DMS153 treated with DMSO at 0.1 percent for 48 hours (cell line): Measurements from ENCODE around the gene CHST12.
"Not testable (repeated sequence)": the region's sequence is repeated elsewhere in the genome, so short reads cannot be mapped to it uniquely, and the experiment has no call there.

Experiments
- DNase-seq: peaks from one replicate; lab custom pipeline; 2025; ENCODE audit not compliant: unreplicated experiment; lab: John Stamatoyannopoulos, UW

Gene CHST12

GRCh38 chr7:2377492-2377891 lies 25.9 kb upstream of the CHST12 start:
- DNase-seq = not testable (repeated sequence)

DNA sequence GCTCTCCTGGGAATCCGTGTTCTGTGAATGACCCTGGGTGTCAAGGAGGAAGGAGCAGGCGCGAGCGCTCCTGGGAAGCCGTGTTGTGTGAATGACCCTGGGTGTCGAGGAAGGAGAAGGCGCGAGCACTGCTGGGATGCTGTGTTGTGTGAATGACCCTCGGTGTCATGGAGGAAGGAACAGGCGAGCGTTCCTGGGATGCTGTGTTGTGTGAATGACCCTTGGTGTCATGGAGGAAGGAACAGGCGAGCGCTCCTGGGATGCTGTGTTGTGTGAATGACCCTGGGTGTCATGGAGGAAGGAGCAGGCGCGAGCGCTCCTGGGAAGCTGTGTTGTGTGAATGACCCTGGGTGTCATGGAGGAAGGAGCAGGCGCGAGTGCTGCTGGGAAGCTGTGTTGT lies 25.3 kb upstream of the CHST12 start:
- not testable (repeated sequence) for DNase-seq

- DNase-seq = no peak
Observed at GRCh38 chr7:2379161-2379560, 24.2 kb upstream of the CHST12 start.

DNA sequence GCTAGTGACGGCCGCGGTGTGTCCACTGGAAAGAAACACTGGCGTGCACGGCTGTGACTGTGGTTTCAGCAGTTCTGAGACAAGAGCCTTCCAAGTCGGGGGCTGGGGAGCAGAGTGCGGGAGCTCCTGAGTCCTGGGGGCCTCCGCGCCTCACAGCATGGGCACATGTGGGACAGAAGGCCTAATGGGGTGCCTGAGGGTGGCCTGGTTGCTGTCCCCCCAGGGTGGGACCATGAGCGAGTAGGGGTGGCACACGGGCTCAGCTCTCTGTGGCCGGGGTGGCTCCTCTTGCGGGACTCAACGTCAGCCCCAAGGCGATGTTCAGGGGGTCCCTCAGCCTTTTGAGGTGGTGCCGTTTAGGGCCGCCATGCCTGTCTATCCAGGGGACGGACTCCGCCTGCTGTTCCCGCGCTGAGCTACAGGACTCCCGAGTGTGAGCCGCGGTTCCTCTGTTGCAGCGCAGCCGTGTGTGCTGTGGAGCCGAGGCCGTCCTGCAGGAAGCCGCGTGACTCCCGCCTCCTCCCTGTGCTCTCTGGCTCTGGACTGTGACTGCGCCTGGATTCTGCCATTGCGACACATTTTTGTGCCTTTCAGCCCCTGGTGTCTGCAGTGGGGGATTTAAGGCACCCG lies 23.5 kb upstream of the CHST12 start:
- DNase-seq = no peak

DNA sequence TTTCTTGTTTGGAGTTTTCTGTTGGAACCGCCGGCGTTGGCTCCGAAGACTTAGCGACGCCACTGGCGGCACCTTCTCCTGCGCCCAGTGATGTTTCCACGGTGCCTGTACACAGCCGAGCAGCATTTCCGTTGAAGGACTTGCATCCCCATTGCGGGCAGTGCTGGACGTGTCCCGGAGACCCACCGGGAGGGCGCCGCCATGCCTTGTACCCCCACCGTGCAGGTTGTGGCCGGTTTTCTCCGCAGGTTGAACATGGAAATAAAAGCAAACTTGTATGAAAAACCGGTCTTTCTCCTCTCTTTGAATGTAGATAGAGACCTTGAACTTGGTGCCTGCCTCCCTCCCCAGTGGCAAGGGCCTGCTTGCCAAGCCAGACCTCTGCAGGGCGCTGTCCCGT lies 22.9 kb upstream of the CHST12 start:
- DNase-seq = no peak

DNA sequence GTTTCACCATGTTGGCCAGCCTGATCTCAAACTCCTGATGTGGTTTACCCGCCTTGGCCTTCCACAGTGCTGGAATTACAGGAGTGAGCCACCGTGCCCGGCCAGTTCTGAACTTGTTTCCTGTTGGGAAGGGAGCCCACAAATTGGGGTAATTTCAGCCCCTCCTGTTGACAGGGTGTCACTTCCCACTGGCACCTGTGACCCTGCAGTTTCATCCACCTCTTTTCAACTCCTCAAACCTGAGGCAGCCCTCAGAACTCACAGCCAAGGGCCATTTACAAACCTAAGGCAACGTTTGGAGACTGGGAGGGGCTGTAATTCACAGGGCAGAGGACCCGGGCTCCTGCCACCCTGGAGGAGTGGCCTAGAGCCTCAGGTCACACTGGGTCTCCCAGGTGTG lies 22.2 kb upstream of the CHST12 start:
- no peak for DNase-seq

GRCh38 chr7:2381881-2382509 lies 21.4 kb upstream of the CHST12 start:
- no peak for DNase-seq

- no peak for DNase-seq
Observed at GRCh38 chr7:2383543-2384274, 19.7 kb upstream of the CHST12 start.

DNA sequence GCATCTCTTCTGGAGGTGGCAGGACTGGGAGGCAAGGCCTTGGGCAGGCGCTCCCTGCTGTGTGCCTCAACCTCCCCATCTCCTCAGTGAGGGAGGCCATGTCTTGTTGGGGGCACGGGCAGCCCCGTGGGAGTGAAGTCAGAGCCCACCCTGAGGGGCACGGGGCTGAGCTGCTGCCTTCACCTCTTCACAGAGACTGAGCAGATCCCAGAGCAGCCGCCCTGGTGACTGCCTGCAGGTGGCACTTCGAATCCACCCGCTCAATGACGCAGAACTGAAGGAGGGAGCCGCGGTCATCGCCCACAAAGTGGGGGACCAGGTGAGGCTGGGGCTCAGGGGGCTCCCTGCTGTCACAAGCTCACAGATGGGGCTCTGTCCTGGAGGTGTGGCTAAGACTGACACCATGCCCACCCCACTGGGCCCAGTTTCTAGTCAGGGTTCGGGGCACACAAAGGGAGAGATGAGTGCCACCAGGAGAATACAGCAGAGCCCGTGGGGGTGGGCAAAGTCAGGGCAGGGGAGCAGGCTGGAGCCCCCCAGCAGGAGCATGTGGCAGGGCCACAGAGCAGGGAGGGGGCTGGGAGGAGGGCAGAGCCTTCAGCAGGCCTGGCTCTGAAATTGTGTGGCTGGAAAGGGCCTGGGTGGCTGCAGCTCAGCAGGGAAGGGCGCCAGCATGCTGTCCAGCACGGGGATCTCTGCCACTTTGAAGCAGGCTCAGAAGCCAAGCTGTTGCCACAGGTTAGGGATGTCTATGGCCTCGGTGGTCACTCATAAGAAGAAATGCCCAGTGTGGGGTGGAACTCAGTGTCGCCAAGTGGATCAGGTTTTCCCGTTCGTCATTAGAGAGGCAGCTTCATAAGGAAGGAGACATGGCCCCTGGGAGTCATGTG lies 18.8 kb upstream of the CHST12 start:
- DNase-seq = no peak

DNA sequence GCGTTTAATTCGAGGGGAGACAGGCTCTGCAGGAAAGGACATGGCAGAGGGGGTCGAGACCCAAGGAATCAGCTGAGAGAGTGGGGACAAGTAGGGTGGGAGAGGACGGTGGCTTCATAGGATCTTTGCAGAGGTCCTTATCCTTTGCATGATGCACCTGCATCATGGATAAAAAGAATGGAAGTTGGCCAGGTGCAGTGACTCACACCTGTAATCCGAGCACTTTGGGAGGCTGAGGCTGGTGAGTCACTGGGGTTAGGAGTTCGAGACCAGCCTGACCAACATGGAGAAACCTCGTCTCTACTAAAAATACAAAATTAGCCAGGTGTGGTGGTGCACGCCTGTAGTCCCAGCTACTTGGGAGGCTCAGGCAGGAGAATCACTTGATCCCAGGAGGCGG lies 17.3 kb upstream of the CHST12 start:
- DNase-seq = not testable (repeated sequence)

- no peak for DNase-seq
Observed at GRCh38 chr7:2386964-2387669, 16.3 kb upstream of the CHST12 start.

- peak; percentile 54 for DNase-seq
Observed at GRCh38 chr7:2387897-2388636, 15.3 kb upstream of the CHST12 start.

GRCh38 chr7:2388637-2388954 lies 14.8 kb upstream of the CHST12 start:
- DNase-seq = no peak

GRCh38 chr7:2390020-2390816 lies 13.2 kb upstream of the CHST12 start:
- DNase-seq = not testable (repeated sequence)

- no peak for DNase-seq
Observed at GRCh38 chr7:2393706-2394105, 9.7 kb upstream of the CHST12 start.

- DNase-seq = no peak
Observed at GRCh38 chr7:2394566-2395082, 8.8 kb upstream of the CHST12 start.

DNA sequence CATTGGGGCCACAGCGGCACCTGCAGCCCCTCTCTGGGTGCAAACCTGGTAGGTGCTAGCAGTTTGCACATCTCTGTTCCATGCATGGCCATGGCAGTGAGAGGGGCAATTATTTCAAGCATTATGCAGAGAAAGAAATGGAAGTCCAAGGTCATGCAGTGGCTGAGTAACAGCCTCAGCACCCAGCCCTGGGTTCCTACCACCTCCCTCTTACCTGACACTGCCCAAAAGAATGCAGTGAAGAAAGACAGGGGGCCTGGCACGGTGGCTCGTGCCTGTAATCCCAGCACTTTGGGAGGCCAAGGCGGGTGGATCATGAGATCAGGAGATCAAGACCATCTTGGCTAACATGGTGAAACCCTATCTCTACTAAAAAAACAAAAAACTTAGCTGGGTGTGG lies 4.9 kb upstream of the CHST12 start:
- DNase-seq = no peak

DNA sequence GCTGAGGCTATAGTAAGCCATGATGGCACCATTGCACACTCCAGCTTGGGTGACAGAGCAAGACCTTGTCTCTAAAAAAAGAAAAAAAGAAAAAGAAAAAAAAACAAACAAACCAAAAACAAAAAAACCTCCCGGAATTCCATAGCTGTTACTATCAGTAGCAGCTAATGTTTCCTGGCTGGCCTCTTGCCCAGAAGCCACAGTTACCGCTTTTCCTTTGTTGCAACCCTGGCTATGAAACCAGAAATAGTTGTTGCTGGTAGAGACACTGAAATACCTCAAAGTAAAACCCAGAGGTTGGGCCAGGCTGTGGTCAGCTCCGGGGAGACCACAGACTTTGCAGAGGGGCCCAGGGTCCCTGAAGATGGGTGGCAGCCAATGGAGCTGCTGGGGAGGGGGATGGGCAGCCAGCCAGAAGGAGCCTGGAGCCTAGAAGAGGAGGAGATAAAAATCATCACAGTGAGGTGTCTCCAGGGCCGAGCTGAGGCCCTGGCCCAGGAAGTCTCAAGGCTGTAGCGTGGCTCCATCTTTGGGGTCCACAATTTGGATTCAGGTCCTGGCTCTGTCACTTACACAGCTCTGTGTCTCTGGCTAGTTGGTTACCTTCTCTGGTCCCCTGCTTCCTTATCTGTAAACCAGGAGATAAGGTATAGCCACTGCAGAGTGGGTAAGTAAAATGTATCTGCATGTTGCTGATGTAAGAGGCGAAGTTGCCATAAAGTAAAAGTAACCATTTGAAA lies 3.4 kb upstream of the CHST12 start:
- DNase-seq = peak; percentile 71

DNA sequence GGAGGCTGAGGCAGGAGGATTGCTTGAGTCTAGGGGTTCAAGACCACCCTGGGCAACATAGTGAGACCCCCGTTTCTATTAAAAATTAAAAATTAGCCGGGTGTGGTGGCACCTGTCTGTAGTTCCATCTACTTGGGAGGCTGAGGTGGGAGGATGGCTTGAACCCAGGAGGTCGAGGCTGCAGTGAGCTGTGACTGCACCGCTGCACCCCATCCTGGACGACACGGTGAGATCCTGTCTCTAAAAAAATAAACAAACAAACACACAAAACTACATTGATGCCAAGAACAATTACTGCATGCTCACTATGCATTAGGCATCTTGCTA lies 761 bp upstream of the CHST12 start:
- no peak for DNase-seq
